ENCODE results near the gene PLPP4. TPM values are rescaled to one million over a fixed set of nuclear protein-coding genes. Genes with fewer than 3 reads are reported as not detected.

The PLPP4 gene
- total and polyA plus RNA-seq, 11 donors = 0.29 TPM; not detected in 10

GRCh38 chr10:120437541-120437940, 19.5 kb upstream of the PLPP4 start:
- intact Hi-C loops (cut with DNase I) = no loop called here
- Histone ChIP-seq H3K9me3 (no peaks in the 10 kb centered on the region), H3K4me1 (no peaks in the 10 kb centered on the region), H3K4me3 (no peak overlapping the region), H3K27me3 (peaks cover 0 to 14% (median 0%) of the 10 kb centered on the region in 9 donors), H3K27ac (no peak overlapping the region), H3K36me3 (no peaks in the 10 kb centered on the region)
- TF ChIP-seq POLR2A (IDR thresholded peaks at IDR 0.05) (no peak), CTCF (IDR thresholded peaks at IDR 0.05) (no peak)
- DNase-seq = no peak
- ATAC-seq = no peak
- 45 to 74% (median 71%) methylated on average over 2 of the region's 2 CpGs for WGBS, 4 donors

GRCh38 chr10:120451968-120452367, 5.1 kb upstream of the PLPP4 start:
- no peak for ATAC-seq
- whole genome bisulfite sequencing, 4 donors = 67 to 76% (median 70%) methylated on average over 3 of the region's 3 CpGs
- no peak overlapping the region for H3K4me3 ChIP-seq

GRCh38 chr10:120453319-120453718, 3.7 kb upstream of the PLPP4 start:
- intact Hi-C loops (cut with DNase I) = no loop called here
- Histone ChIP-seq H3K9me3 (peaks cover 0 to 3% (median 0%) of the 10 kb centered on the region in 12 donors), H3K27ac (no peak overlapping the region), H3K4me1 (peaks cover 0 to 23% (median 4%) of the 10 kb centered on the region in 12 donors), H3K27me3 (peaks cover 10 to 32% (median 17%) of the 10 kb centered on the region in 9 donors), H3K36me3 (no peaks in the 10 kb centered on the region), H3K4me3 (no peak overlapping the region)
- 50 to 82% (median 65%) methylated on average over 1 of the region's 1 CpG for WGBS, 4 donors
- no peak for DNase-seq
- TF ChIP-seq POLR2A (IDR thresholded peaks at IDR 0.05) (no peak), CTCF (IDR thresholded peaks at IDR 0.05) (no peak)
- no peak for ATAC-seq

More at GRCh38 chr10:120451968-120452367, 5.1 kb upstream of the PLPP4 start:
- Histone ChIP-seq H3K4me1 (peaks cover 0 to 10% (median 0%) of the 10 kb centered on the region in 12 donors), H3K27ac (no peak overlapping the region), H3K9me3 (peaks cover 0 to 3% (median 0%) of the 10 kb centered on the region in 12 donors), H3K27me3 (peaks cover 0 to 19% (median 4%) of the 10 kb centered on the region in 9 donors), H3K36me3 (no peaks in the 10 kb centered on the region)
- DNase-seq = no peak
- intact Hi-C loops (cut with DNase I) = no loop called here
- TF ChIP-seq POLR2A (IDR thresholded peaks at IDR 0.05) (no peak), CTCF (IDR thresholded peaks at IDR 0.05) (no peak)

GRCh38 chr10:120453886-120454285, 3.1 kb upstream of the PLPP4 start:
- ATAC-seq (no peak), DNase-seq (no peak)
- 60 to 68% (median 66%) methylated on average over 3 of the region's 3 CpGs for WGBS, 4 donors
- Histone ChIP-seq H3K4me1 (peaks cover 0 to 23% (median 4%) of the 10 kb centered on the region in 12 donors), H3K9me3 (peaks cover 0 to 3% (median 0%) of the 10 kb centered on the region in 12 donors), H3K36me3 (no peaks in the 10 kb centered on the region), H3K27me3 (peaks cover 15 to 36% (median 21%) of the 10 kb centered on the region in 9 donors), H3K4me3 (no peak overlapping the region), H3K27ac (no peak overlapping the region)
- no peak for TF ChIP-seq POLR2A (IDR thresholded peaks at IDR 0.05)
- no peak for TF ChIP-seq CTCF (IDR thresholded peaks at IDR 0.05)
- intact Hi-C loops (cut with DNase I) = no loop called here
